HG03108 (cell line): ENCODE measurements around the gene NUP160.
A peak's percentile ranks its signal among the peaks of the same experiment; 100 is the strongest.
"Not testable (repeated sequence)": the region's sequence is repeated elsewhere in the genome, so short reads cannot be mapped to it uniquely, and the experiment has no call there.

ENCODE experiments used
- ATAC-seq: cut with Tn5 transposase; IDR thresholded peaks from one replicate; pipeline ENCODE4 v1.9.1; 2021; ENCODE audit warnings: moderate library complexity; ENCODE audit not compliant: unreplicated experiment

The NUP160 gene

GRCh38 chr11:47863189-47863897 is 15.2 kb upstream of the NUP160 start:
- peak; percentile 68 for ATAC-seq

- no peak for ATAC-seq
Observed at GRCh38 chr11:47861728-47862127, 13.6 kb upstream of the NUP160 start.

GRCh38 chr11:47860536-47860935 is 12.4 kb upstream of the NUP160 start:
- no peak for ATAC-seq

GRCh38 chr11:47857892-47858543 is 9.9 kb upstream of the NUP160 start:
- ATAC-seq, result no peak

- no peak for ATAC-seq
Observed at GRCh38 chr11:47857485-47857884, 9.3 kb upstream of the NUP160 start.

GRCh38 chr11:47856186-47856585 is 8.0 kb upstream of the NUP160 start:
- no peak for ATAC-seq

- ATAC-seq, result no peak
Observed at GRCh38 chr11:47854667-47855066, 6.5 kb upstream of the NUP160 start.

- ATAC-seq, result no peak
Observed at GRCh38 chr11:47852053-47852452, 3.9 kb upstream of the NUP160 start.

GRCh38 chr11:47850337-47850736 is 2.2 kb upstream of the NUP160 start:
- ATAC-seq, result peak; percentile 39

- no peak for ATAC-seq
Observed at GRCh38 chr11:47848700-47849155, 578 bp upstream of the NUP160 start.

- no peak for ATAC-seq
Observed at GRCh38 chr11:47847537-47847891, 636 bp downstream of the NUP160 start.

- no peak for ATAC-seq
Observed at GRCh38 chr11:47846998-47847397, 1.2 kb downstream of the NUP160 start.

- ATAC-seq, result no peak
Observed at GRCh38 chr11:47843361-47844055, 4.6 kb downstream of the NUP160 start.

GRCh38 chr11:47842749-47843148 is 5.4 kb downstream of the NUP160 start:
- ATAC-seq, result no peak

GRCh38 chr11:47837929-47838328 is 10.2 kb downstream of the NUP160 start:
- ATAC-seq, result no peak

GRCh38 chr11:47837292-47837691 is 10.9 kb downstream of the NUP160 start:
- no peak for ATAC-seq

- ATAC-seq, result not testable (repeated sequence)
Observed at GRCh38 chr11:47830013-47830412, 18.1 kb downstream of the NUP160 start.

GRCh38 chr11:47828284-47828683 is 19.9 kb downstream of the NUP160 start:
- no peak for ATAC-seq

- not testable (repeated sequence) for ATAC-seq
Observed at GRCh38 chr11:47822664-47823063, 25.5 kb downstream of the NUP160 start.

- no peak for ATAC-seq
Observed at GRCh38 chr11:47819743-47820142, 28.4 kb downstream of the NUP160 start.

GRCh38 chr11:47800759-47801158 is 47.4 kb downstream of the NUP160 start:
- ATAC-seq, result no peak

GRCh38 chr11:47797633-47798032 is 50.5 kb downstream of the NUP160 start:
- no peak for ATAC-seq
